Body of pancreas (tissue), 4 donors: Measurements from ENCODE around the gene GALNT3. TPM values are rescaled to one million over a fixed set of nuclear protein-coding genes. Genes with fewer than 3 reads are reported as not detected.

Experiments
- ATAC-seq: fragments of 150-250 bp; one replicate; pipeline ENCODE4 v1.9.1; 2016
- DNase-seq, 4 donors: peaks; one replicate each; pipeline ENCODE4 v3.0.0-alpha.2; 2019
- H3K27ac ChIP-seq, 4 donors: fragments of 200-600 bp; sonication (generic); 1 replicate in 3 of 4; 2 replicates in 1 of 4; pipeline versions ENCODE4 v1.5.1 to v1.6.1; 2016 to 2019; ENCODE audit warnings: mild to moderate bottlenecking in 1 of 4, mixed read lengths in 1 of 4, moderate library complexity in 1 of 4
- H3K27me3 ChIP-seq, 2 donors: fragments of 200-600 bp; sonication (generic); one replicate each; pipeline ENCODE4 v1.6.0; 2016; ENCODE audit warnings: mild to moderate bottlenecking in 1 of 2
- H3K36me3 ChIP-seq, 2 donors: fragments of 200-600 bp; sonication (generic); replicated peaks in 1 of 2; 2 replicates each; pipeline ENCODE4 v1.5.1; 2016; ENCODE audit warnings: low read depth in 2 of 2; ENCODE audit not compliant: insufficient read depth in 1 of 2
- H3K4me1 ChIP-seq: fragments of 200-600 bp; sonication (generic); one replicate; pipeline ENCODE4 v1.6.0; 2016
- H3K4me3 ChIP-seq, 2 donors: fragments of 200-600 bp; sonication (generic); 1 replicate in 1 of 2; 2 replicates in 1 of 2; pipeline ENCODE4 v1.5.1; 2016 to 2019
- H3K9me3 ChIP-seq, 3 donors: fragments of 200-600 bp; sonication (generic); 1 replicate in 2 of 3; 2 replicates in 1 of 3; pipeline ENCODE4 v1.5.1; 2016
- POLR2A ChIP-seq, 3 donors: fragments of 450-650 bp; IDR thresholded peaks; one replicate each; pipeline ENCODE4 v1.6.1; 2016; ENCODE audit warnings: antibody characterized with exemption in 3 of 3, mild to moderate bottlenecking in 2 of 3
- WGBS, 2 donors: methylation state at CpG; one replicate each; pipeline ENCODE4 v1.1.5; 2017; 5-methylcytosine and 5-hydroxymethylcytosine counted together
- intact Hi-C: fragments of 100-400 bp; cut with DNase I; formaldehyde crosslinking; loops from one replicate; pipeline ENCODE4 v1.15.1; 2023
- total RNA-seq, 2 donors: library from RNA; depleted of rRNA; stranded (reverse); fragments of >200 nt; gene quantifications; one replicate each; pipeline ENCODE4 v1.1.0, GENCODE V29; 2016
- TF ChIP-seq, protein P1 (sequence below), 7 experiments: fragments of 450-650 bp in 4 of 7; fragments of 200-600 bp in 3 of 7; sonication (generic) in 3 of 7; IDR thresholded peaks; one replicate each; pipeline ENCODE4 v1.5.1; 2016 to 2019; ENCODE audit warnings: antibody characterized with exemption in 7 of 7

GALNT3 gene
- total RNA-seq, 2 donors from 2014 or later = 29.7 to 64.9 TPM

DNA sequence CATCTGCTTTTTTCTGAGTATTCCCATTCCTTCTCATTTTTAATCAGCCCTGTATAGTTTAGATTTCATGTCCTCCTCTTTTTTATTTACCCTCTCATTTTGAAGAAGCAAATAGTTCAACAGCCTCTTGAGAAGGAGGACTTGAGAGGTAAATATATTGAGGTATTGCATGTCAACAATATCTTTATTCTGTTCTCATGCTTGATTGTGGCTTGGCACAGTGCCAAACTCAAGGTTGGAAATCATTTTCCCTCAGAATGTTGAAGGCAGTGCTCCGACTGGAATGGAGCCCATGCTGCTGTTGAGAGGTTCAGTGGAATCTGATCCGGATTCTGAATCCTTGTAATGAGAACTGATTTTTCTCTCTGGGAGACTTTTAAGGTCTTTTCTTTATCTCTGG lies 31.0 kb upstream of the GALNT3 start:
- H3K9me3 ChIP-seq = no peaks in the 10 kb centered on the region
- WGBS, 2 donors = 8 to 32% methylated on average over 2 of the region's 2 CpGs
- peaks cover 9% of the 10 kb centered on the region for H3K4me1 ChIP-seq
- H3K4me3 ChIP-seq = no peak overlapping the region
- no peak for TF ChIP-seq POLR2A (IDR thresholded peaks at IDR 0.05)
- TF ChIP-seq, protein P1, sequence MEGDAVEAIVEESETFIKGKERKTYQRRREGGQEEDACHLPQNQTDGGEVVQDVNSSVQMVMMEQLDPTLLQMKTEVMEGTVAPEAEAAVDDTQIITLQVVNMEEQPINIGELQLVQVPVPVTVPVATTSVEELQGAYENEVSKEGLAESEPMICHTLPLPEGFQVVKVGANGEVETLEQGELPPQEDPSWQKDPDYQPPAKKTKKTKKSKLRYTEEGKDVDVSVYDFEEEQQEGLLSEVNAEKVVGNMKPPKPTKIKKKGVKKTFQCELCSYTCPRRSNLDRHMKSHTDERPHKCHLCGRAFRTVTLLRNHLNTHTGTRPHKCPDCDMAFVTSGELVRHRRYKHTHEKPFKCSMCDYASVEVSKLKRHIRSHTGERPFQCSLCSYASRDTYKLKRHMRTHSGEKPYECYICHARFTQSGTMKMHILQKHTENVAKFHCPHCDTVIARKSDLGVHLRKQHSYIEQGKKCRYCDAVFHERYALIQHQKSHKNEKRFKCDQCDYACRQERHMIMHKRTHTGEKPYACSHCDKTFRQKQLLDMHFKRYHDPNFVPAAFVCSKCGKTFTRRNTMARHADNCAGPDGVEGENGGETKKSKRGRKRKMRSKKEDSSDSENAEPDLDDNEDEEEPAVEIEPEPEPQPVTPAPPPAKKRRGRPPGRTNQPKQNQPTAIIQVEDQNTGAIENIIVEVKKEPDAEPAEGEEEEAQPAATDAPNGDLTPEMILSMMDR (IDR thresholded peaks at IDR 0.05) = no peak
- ATAC-seq = no peak
- no peaks in the 10 kb centered on the region for H3K36me3 ChIP-seq
- DNase-seq = peak; percentile 13 to 36 (median 24)
- no peaks in the 10 kb centered on the region for H3K27me3 ChIP-seq
- H3K27ac ChIP-seq = no peak overlapping the region
- intact Hi-C loops = no loop called here

DNA sequence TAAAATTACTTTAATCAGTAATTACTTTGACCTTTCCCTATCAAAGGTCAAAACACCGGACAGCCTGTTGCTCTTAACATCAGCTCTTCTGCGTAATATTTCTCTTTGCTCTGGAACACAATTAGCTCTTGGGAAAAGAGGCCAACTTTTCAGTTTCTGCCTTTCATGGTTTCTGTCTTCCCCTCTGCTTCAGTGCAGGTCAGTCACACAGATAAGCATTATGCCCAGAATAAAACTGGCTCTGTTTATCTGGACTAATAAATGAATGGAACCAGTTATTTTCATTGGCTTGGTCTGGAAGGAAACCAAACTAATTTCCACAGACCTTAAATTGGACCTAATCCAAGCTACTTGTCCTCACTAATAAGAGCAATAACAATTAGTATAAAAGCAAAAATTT lies 26.2 kb upstream of the GALNT3 start:
- TF ChIP-seq, protein P1 (IDR thresholded peaks at IDR 0.05) = no peak
- TF ChIP-seq POLR2A (IDR thresholded peaks at IDR 0.05) = no peak
- ATAC-seq = peak; percentile 24
- H3K27me3 ChIP-seq = no peaks in the 10 kb centered on the region
- no peak overlapping the region for H3K4me3 ChIP-seq
- H3K27ac ChIP-seq = no peak overlapping the region
- 18% methylated on average over 2 of the region's 2 CpGs for WGBS, 2 donors
- H3K9me3 ChIP-seq = no peaks in the 10 kb centered on the region
- peaks cover 11% of the 10 kb centered on the region for H3K4me1 ChIP-seq
- no peaks in the 10 kb centered on the region for H3K36me3 ChIP-seq
- intact Hi-C loops = no loop called here
- no peak for DNase-seq

DNA sequence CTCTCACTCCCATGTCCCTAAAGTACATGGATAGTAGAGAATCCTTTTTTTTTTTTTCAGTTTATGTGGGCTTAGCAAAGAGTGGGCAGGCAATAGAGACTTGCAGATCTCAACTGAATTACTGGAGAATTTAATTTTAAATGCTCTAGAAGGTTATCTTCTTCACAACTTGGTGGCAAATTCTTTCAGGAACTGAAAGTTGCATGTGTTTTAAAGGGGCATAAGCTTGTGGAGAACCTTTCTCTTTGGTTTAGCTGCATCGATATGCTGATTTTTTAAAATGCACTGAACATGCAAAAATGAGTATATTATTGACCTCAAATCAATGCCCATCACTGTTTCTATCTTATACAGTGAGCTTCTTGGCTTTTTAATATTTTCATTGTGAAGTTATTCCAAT lies 24.9 kb upstream of the GALNT3 start:
- 94 to 97% methylated on average over 1 of the region's 1 CpG for WGBS, 2 donors

DNA sequence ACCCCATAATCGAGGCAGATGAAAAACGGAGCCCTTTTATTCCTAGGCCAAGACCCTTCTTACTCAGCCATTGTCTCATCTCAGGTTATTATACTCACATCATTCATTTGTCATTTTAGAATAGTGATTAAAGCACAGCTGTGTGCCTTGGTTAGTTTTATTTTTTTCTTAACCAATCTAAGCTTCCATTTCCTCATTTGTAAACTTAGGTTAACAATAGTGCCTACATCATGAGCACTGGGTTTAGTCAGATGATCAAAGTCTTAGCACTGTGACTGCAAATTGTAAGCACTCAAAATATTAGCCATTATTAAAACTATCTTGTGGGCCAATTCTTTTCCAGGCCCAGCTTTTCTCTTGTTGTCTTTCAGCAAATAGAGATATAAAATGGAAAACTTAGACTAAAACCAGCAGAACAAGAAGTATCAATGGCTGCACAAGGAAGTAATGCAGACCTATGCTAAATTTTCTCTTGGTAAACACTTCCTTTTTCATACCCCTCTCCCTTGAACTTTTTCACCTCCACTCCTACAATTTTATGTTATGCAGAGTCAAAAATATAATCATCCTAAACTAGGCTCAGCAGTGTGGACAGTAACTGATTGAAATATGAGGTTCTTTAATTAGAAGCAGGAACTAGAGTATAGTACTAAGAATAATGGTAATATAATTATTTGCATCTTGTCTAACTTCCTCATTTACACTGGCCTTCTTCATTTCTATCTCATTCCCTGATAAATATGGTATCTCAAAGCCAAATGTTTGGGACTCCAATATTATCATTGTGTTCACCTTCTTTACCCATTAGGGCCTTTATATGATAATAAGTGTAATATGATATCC lies 21.5 kb upstream of the GALNT3 start:
- H3K27ac ChIP-seq = no peak overlapping the region
- WGBS, 2 donors = 74 to 75% methylated on average over 2 of the region's 2 CpGs
- no peak for DNase-seq
- H3K27me3 ChIP-seq = no peaks in the 10 kb centered on the region
- no peak overlapping the region for H3K4me3 ChIP-seq
- intact Hi-C loops = no loop called here
- H3K4me1 ChIP-seq = peaks cover 6% of the 10 kb centered on the region
- ATAC-seq = no peak
- TF ChIP-seq POLR2A (IDR thresholded peaks at IDR 0.05) = no peak
- TF ChIP-seq, protein P1 (IDR thresholded peaks at IDR 0.05) = no peak
- H3K36me3 ChIP-seq = no peaks in the 10 kb centered on the region
- no peaks in the 10 kb centered on the region for H3K9me3 ChIP-seq

More for the DNA sequence above, 24.9 kb upstream of the GALNT3 start:
- Histone ChIP-seq H3K4me1 (peaks cover 7% of the 10 kb centered on the region), H3K9me3 (no peaks in the 10 kb centered on the region), H3K4me3 (no peak overlapping the region), H3K27ac (no peak overlapping the region), H3K36me3 (no peaks in the 10 kb centered on the region), H3K27me3 (no peaks in the 10 kb centered on the region)
- DNase-seq (no peak), ATAC-seq (no peak)
- intact Hi-C loops = no loop called here
- TF ChIP-seq POLR2A (IDR thresholded peaks at IDR 0.05) = no peak
- TF ChIP-seq, protein P1 (IDR thresholded peaks at IDR 0.05) = no peak

DNA sequence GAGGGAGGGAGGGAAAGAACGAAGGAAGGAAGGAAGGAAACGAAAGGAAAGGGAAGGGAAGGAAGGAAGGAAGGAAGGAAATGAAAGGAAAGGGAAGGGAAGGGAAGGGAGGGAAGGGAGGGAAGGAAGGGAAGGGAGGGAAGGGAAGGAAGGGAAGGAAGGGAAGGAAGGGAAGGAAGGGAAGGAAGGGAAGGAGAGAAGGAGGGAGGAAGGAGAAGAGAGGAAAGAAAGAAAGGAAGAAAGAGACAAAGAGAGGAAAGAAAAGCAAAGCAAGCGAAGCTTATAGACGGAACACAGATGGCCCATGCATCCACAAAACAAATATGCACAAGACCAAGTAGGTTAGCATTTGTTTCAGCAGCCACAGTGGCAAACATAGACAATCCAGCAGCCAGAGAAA lies 20.4 kb upstream of the GALNT3 start:
- intact Hi-C loops = no loop called here
- ATAC-seq (no peak), DNase-seq (no peak)
- no peak for TF ChIP-seq POLR2A (IDR thresholded peaks at IDR 0.05)
- TF ChIP-seq, protein P1 (IDR thresholded peaks at IDR 0.05) = no peak
- H3K9me3 ChIP-seq = no peaks in the 10 kb centered on the region
- WGBS, 2 donors = 82 to 93% methylated on average over 4 of the region's 4 CpGs
- no peak overlapping the region for H3K27ac ChIP-seq
- no peak overlapping the region for H3K4me3 ChIP-seq
- H3K27me3 ChIP-seq = no peaks in the 10 kb centered on the region
- H3K4me1 ChIP-seq = no peaks in the 10 kb centered on the region
- no peaks in the 10 kb centered on the region for H3K36me3 ChIP-seq
